PFSK-1 (cell line): ENCODE measurements around the gene ROBO1.

ENCODE experiments used
- FOXP2 ChIP-seq: optimal IDR thresholded peaks from 2 replicates; pipeline ENCODE3; 2011; ENCODE audit warnings: borderline replicate concordance, control low read depth, inconsistent platforms; ENCODE audit not compliant: insufficient read depth; ENCODE audit errors: extremely low read length, extremely low read depth
- POLR2AphosphoS5 ChIP-seq: IDR thresholded peaks from 2 replicates; pipeline ENCODE4 v1.6.1; 2012; ENCODE audit warnings: low read depth, mild to moderate bottlenecking, control low read depth, low read length, moderate library complexity
- SIN3A ChIP-seq: IDR thresholded peaks from 2 replicates; pipeline ENCODE4 v1.6.1; 2012; ENCODE audit warnings: mild to moderate bottlenecking, low read length, moderate library complexity, borderline replicate concordance; ENCODE audit not compliant: insufficient read depth
- TAF1 ChIP-seq: IDR thresholded peaks from 2 replicates; pipeline ENCODE4 v1.6.1; 2012; ENCODE audit warnings: low read length, control low read depth, borderline replicate concordance; ENCODE audit not compliant: insufficient read depth
- TF ChIP-seq, protein P1 (sequence below), 2 experiments: IDR thresholded peaks; 2 replicates each; pipeline versions ENCODE4 v1.6.1 to v1.8.0; 2011 to 2012; ENCODE audit warnings: low read depth in 2 of 2, low read length in 2 of 2, control low read depth in 1 of 2, inconsistent platforms in 1 of 2, mild to moderate bottlenecking in 1 of 2, moderate library complexity in 1 of 2; ENCODE audit not compliant: insufficient read depth in 1 of 2

Gene ROBO1

DNA sequence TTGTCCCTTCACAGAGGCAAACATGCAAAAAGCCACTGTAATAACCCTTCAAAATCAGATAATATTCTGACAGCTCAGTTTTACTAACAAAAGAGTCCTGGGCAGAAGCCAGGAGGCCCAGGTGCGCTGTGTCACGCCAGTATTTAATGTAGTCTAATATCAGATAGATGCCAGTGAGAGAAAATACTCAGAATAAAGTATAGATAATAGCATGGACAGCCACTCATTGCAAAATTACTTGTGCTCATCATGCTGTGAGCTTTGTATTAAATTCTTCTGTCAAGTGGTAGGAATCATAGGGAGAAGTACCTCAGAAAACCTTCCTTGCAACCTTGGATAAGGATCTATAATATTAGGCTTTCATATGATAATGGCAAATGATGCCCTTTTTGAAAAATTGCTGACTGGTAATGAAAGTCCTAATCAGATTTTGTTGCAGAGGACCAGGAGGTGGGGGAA, 1154.3 kb downstream of the ROBO1 start:
- TF ChIP-seq, protein P1, sequence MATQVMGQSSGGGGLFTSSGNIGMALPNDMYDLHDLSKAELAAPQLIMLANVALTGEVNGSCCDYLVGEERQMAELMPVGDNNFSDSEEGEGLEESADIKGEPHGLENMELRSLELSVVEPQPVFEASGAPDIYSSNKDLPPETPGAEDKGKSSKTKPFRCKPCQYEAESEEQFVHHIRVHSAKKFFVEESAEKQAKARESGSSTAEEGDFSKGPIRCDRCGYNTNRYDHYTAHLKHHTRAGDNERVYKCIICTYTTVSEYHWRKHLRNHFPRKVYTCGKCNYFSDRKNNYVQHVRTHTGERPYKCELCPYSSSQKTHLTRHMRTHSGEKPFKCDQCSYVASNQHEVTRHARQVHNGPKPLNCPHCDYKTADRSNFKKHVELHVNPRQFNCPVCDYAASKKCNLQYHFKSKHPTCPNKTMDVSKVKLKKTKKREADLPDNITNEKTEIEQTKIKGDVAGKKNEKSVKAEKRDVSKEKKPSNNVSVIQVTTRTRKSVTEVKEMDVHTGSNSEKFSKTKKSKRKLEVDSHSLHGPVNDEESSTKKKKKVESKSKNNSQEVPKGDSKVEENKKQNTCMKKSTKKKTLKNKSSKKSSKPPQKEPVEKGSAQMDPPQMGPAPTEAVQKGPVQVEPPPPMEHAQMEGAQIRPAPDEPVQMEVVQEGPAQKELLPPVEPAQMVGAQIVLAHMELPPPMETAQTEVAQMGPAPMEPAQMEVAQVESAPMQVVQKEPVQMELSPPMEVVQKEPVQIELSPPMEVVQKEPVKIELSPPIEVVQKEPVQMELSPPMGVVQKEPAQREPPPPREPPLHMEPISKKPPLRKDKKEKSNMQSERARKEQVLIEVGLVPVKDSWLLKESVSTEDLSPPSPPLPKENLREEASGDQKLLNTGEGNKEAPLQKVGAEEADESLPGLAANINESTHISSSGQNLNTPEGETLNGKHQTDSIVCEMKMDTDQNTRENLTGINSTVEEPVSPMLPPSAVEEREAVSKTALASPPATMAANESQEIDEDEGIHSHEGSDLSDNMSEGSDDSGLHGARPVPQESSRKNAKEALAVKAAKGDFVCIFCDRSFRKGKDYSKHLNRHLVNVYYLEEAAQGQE (IDR thresholded peaks at IDR 0.05; ENCODE audit: insufficient read depth in 1 of 2, low read depth in 2 of 2, low read length in 2 of 2) = no peak
- TF ChIP-seq TAF1 = no peak
- no peak for TF ChIP-seq SIN3A
- TF ChIP-seq POLR2AphosphoS5 = no peak
- no peak for TF ChIP-seq FOXP2

DNA sequence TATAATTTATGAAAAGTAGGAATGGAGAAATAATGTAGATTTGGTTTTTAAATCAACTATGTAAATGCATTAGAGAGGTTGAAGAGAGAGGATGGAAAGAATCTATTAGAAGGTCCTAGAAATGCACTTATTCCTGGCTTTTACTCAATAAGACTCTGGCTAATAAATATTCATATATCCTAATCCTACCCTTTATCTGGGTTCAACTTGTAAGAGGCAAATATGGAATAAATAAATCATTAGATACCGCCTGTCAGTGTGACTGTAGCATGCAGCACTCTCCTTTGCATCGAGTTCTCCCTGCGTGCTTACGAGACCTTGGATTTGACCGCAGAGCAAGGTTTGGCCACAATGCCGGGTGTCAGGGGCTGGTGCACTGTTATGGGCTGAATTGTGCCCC, 1156.5 kb downstream of the ROBO1 start:
- TF ChIP-seq SIN3A (no peak), TAF1 (no peak), FOXP2 (no peak), POLR2AphosphoS5 (no peak)
- TF ChIP-seq, protein P1 (IDR thresholded peaks at IDR 0.05; ENCODE audit: insufficient read depth in 1 of 2, low read depth in 2 of 2, low read length in 2 of 2) = no peak

DNA sequence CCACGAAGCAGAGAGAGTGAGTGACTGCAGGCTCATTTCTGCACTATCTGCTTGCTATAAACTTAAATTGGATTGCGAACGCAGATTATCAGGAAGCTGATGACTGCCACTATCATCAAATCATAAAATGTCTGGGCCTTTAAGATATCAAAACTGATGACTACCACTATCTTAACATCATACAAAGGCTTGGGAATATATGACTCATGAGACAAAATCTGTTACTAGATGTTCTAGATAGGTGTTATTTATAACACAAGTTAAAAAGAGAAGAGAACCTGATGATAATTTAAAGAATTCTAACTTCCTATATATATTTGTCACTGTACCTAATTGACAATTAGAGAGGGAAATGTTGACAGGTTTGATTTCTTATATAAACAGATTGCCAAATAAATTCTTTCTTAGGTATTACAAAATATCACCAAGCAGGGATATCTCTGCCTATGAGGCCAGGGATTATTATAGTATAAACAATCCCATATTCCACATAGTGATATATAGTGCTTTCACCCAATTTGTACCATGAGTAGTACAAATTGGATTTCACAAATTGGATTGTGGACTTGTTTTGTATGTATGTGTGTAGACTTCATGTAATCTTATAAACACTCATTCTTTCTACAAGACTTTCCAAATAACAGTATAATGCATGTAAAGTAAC, 1157.2 kb downstream of the ROBO1 start:
- TF ChIP-seq TAF1 (no peak), SIN3A (no peak), FOXP2 (no peak), POLR2AphosphoS5 (no peak)
- TF ChIP-seq, protein P1 (IDR thresholded peaks at IDR 0.05; ENCODE audit: insufficient read depth in 1 of 2, low read depth in 2 of 2, low read length in 2 of 2) = no peak

- no peak for TF ChIP-seq SIN3A
- TF ChIP-seq POLR2AphosphoS5 = no peak
- TF ChIP-seq, protein P1 (IDR thresholded peaks at IDR 0.05; ENCODE audit: insufficient read depth in 1 of 2, low read depth in 2 of 2, low read length in 2 of 2) = no peak
- TF ChIP-seq FOXP2 = no peak
- no peak for TF ChIP-seq TAF1
Observed at GRCh38 chr3:78606756-78607155, 1161.0 kb downstream of the ROBO1 start.

GRCh38 chr3:78605178-78605577, 1162.6 kb downstream of the ROBO1 start:
- TF ChIP-seq FOXP2 (no peak), SIN3A (no peak), POLR2AphosphoS5 (no peak), TAF1 (no peak)
- TF ChIP-seq, protein P1 (IDR thresholded peaks at IDR 0.05; ENCODE audit: insufficient read depth in 1 of 2, low read depth in 2 of 2, low read length in 2 of 2) = no peak
